Right ventricle myocardium superior (tissue), 1 donor: ENCODE data around the gene KLHL25. TPM values are rescaled to one million over a fixed set of nuclear protein-coding genes. Genes with fewer than 3 reads are reported as not detected.

ENCODE experiments used
- microRNA-seq: library from miRNA; unstranded; fragments of <30 nt; microRNA quantifications from one replicate; pipeline ENCODE4 v1.2.0, GENCODE V29; 2020
- total RNA-seq: library from RNA; stranded (reverse); fragmentation: NEBNext Ultra II Directional; extraction: Animal tissue kit (Norgen Biotek cat#: 25700); gene quantifications from one replicate; pipeline ENCODE4 v1.2.1, GENCODE V29; 2021
- donor health status: DM: no; HTN: yes; CAD: no; lungs with severe emphysema.

KLHL25 gene
- total RNA-seq, 1 donor from 2014 or later = 4.1 TPM

Small RNA genes lying within 50 kb of the gene (microRNA-seq; reads per million reads assigned to microRNA genes)
- gene MIR1276 (not detected), gene MIR548AP (not detected)
